Suprapubic skin (tissue), 4 donors: ENCODE measurements around the gene NKAIN4. TPM values are rescaled to one million over a fixed set of nuclear protein-coding genes. Genes with fewer than 3 reads are reported as not detected.

Experiments
- DNase-seq, 2 donors: peaks; one replicate each; pipeline ENCODE4 v3.0.0-alpha.2; 2019; ENCODE audit warnings: low spot score in 2 of 2
- H3K27ac ChIP-seq: fragments of 200-600 bp; sonication (generic); one replicate; pipeline ENCODE4 v1.5.1; 2019
- H3K27me3 ChIP-seq: fragments of 200-600 bp; sonication (generic); one replicate; pipeline ENCODE4 v1.5.1; 2019
- H3K36me3 ChIP-seq: fragments of 200-600 bp; sonication (generic); one replicate; pipeline ENCODE4 v1.5.1; 2019
- H3K4me1 ChIP-seq: fragments of 200-600 bp; sonication (generic); one replicate; pipeline ENCODE4 v1.5.1; 2019
- H3K4me3 ChIP-seq: fragments of 200-600 bp; sonication (generic); one replicate; pipeline ENCODE4 v1.5.1; 2019; ENCODE audit warnings: mild to moderate bottlenecking
- H3K9me3 ChIP-seq: fragments of 200-600 bp; sonication (generic); one replicate; pipeline ENCODE4 v1.5.1; 2019
- CTCF ChIP-seq, 2 donors: fragments of 200-600 bp in 1 of 2; fragments of 450-650 bp in 1 of 2; sonication (generic) in 1 of 2; IDR thresholded peaks; one replicate each; pipeline ENCODE4 v1.5.1; 2016 to 2019; ENCODE audit warnings: antibody characterized with exemption in 2 of 2, mild to moderate bottlenecking in 1 of 2, moderate library complexity in 1 of 2
- EP300 ChIP-seq: sonication (generic); formaldehyde crosslinking; IDR thresholded peaks from one replicate; pipeline ENCODE4 v1.6.1; 2017; ENCODE audit warnings: antibody characterized with exemption
- POLR2A ChIP-seq, 2 donors: fragments of 450-650 bp; IDR thresholded peaks; one replicate each; pipeline ENCODE4 v1.6.1; 2017; ENCODE audit warnings: antibody characterized with exemption in 2 of 2, mild to moderate bottlenecking in 2 of 2, moderate library complexity in 2 of 2
- POLR2AphosphoS5 ChIP-seq, 3 donors: sonication (generic); formaldehyde crosslinking; IDR thresholded peaks; one replicate each; pipeline ENCODE4 v1.6.1; 2017; ENCODE audit warnings: antibody characterized with exemption in 3 of 3
- WGBS: methylation state at CpG from one replicate; pipeline ENCODE4 v1.1.5; 2018; 5-methylcytosine and 5-hydroxymethylcytosine counted together
- total RNA-seq, 4 donors: library from RNA; depleted of rRNA; stranded (reverse); fragments of >200 nt; gene quantifications; one replicate each; pipeline ENCODE4 v1.1.0, GENCODE V29; 2016

The NKAIN4 gene
- total RNA-seq, 4 donors from 2014 or later: 0.42 TPM; not detected in 3

GRCh38 chr20:63297371-63297781 lies 43.1 kb upstream of the NKAIN4 start:
- WGBS: 60% methylated on average over 5 of the region's 11 CpGs
- Histone ChIP-seq H3K27ac (no peak overlapping the region), H3K4me1 (peaks cover 3% of the 10 kb centered on the region), H3K4me3 (no peak overlapping the region), H3K27me3 (peaks cover 98% of the 10 kb centered on the region), H3K9me3 (no peaks in the 10 kb centered on the region), H3K36me3 (no peaks in the 10 kb centered on the region)
- TF ChIP-seq EP300 (no peak), CTCF (IDR thresholded peaks at IDR 0.05) (no peak), POLR2AphosphoS5 (IDR thresholded peaks at IDR 0.05) (no peak), POLR2A (IDR thresholded peaks at IDR 0.05) (no peak)
- DNase-seq: no peak

- Histone ChIP-seq H3K4me3 (no peak overlapping the region), H3K4me1 (peaks cover 3% of the 10 kb centered on the region), H3K36me3 (no peaks in the 10 kb centered on the region), H3K9me3 (no peaks in the 10 kb centered on the region), H3K27me3 (peaks cover 95% of the 10 kb centered on the region), H3K27ac (no peak overlapping the region)
- TF ChIP-seq POLR2AphosphoS5 (IDR thresholded peaks at IDR 0.05) (no peak), CTCF (IDR thresholded peaks at IDR 0.05) (no peak), EP300 (no peak), POLR2A (IDR thresholded peaks at IDR 0.05) (no peak)
- WGBS: 37% methylated on average over 11 of the region's 18 CpGs
- no peak for DNase-seq
Observed at GRCh38 chr20:63296531-63297299, 42.5 kb upstream of the NKAIN4 start.

- H3K36me3 ChIP-seq: no peaks in the 10 kb centered on the region
- H3K9me3 ChIP-seq: no peaks in the 10 kb centered on the region
- no peak for TF ChIP-seq POLR2AphosphoS5 (IDR thresholded peaks at IDR 0.05)
- TF ChIP-seq EP300: no peak
- no peak for TF ChIP-seq POLR2A (IDR thresholded peaks at IDR 0.05)
- TF ChIP-seq CTCF (IDR thresholded peaks at IDR 0.05): no peak
- 3% methylated on average over 5 of the region's 20 CpGs for WGBS
- no peak overlapping the region for H3K4me3 ChIP-seq
- no peak overlapping the region for H3K27ac ChIP-seq
- no peak for DNase-seq
- peaks cover 87% of the 10 kb centered on the region for H3K27me3 ChIP-seq
- peaks cover 3% of the 10 kb centered on the region for H3K4me1 ChIP-seq
Observed at GRCh38 chr20:63295846-63296245, 41.6 kb upstream of the NKAIN4 start.

GRCh38 chr20:63295422-63295821 lies 41.2 kb upstream of the NKAIN4 start:
- WGBS: 16% methylated on average over 17 of the region's 17 CpGs
- Histone ChIP-seq H3K27ac (no peak overlapping the region), H3K27me3 (peaks cover 83% of the 10 kb centered on the region), H3K4me3 (no peak overlapping the region), H3K9me3 (no peaks in the 10 kb centered on the region), H3K4me1 (peaks cover 3% of the 10 kb centered on the region), H3K36me3 (no peaks in the 10 kb centered on the region)
- no peak for DNase-seq
- no peak for TF ChIP-seq CTCF (IDR thresholded peaks at IDR 0.05)
- no peak for TF ChIP-seq EP300
- no peak for TF ChIP-seq POLR2AphosphoS5 (IDR thresholded peaks at IDR 0.05)
- no peak for TF ChIP-seq POLR2A (IDR thresholded peaks at IDR 0.05)

- WGBS: 43% methylated on average over 5 of the region's 19 CpGs
- H3K27me3 ChIP-seq: peaks cover 79% of the 10 kb centered on the region
Observed at GRCh38 chr20:63295018-63295417, 40.8 kb upstream of the NKAIN4 start.

More at GRCh38 chr20:63295018-63295417, 40.8 kb upstream of the NKAIN4 start:
- TF ChIP-seq EP300: no peak
- no peak for TF ChIP-seq POLR2A (IDR thresholded peaks at IDR 0.05)
- no peak for TF ChIP-seq POLR2AphosphoS5 (IDR thresholded peaks at IDR 0.05)
- no peak for TF ChIP-seq CTCF (IDR thresholded peaks at IDR 0.05)
- Histone ChIP-seq H3K9me3 (no peaks in the 10 kb centered on the region), H3K36me3 (no peaks in the 10 kb centered on the region), H3K4me1 (peaks cover 7% of the 10 kb centered on the region), H3K27ac (no peak overlapping the region), H3K4me3 (no peak overlapping the region)
- DNase-seq: no peak
